Measurements from ENCODE around the gene ZNF280D. TPM values are rescaled to one million over a fixed set of nuclear protein-coding genes. Genes with fewer than 3 reads are reported as not detected.

Gene ZNF280D
- total and polyA plus RNA-seq, 3 donors from 2014 or later: 12.6 to 50.2 (median 48.6) TPM

- intact Hi-C loops (cut with DNase I; ENCODE audit: low total_unique reads): no loop called here
- Histone ChIP-seq H3K27me3 (no peaks in the 10 kb centered on the region), H3K4me3 (no peak overlapping the region), H3K9me3 (no peaks in the 10 kb centered on the region), H3K27ac (no peak overlapping the region), H3K4me1 (no peaks in the 10 kb centered on the region), H3K36me3 (ENCODE audit: low read depth, missing control alignments) (no peaks in the 10 kb centered on the region)
- no peak for DNase-seq
- no peak for TF ChIP-seq POLR2A (IDR thresholded peaks at IDR 0.05)
- no peak for TF ChIP-seq CTCF (IDR thresholded peaks at IDR 0.05)
- WGBS, 2 donors: 74 to 75% methylated on average over 3 of the region's 3 CpGs
Observed at GRCh38 chr15:56654624-56655023, 78.7 kb downstream of the ZNF280D start.

- Histone ChIP-seq H3K36me3 (ENCODE audit: low read depth, missing control alignments) (no peaks in the 10 kb centered on the region), H3K4me1 (no peaks in the 10 kb centered on the region), H3K9me3 (no peaks in the 10 kb centered on the region), H3K27ac (no peak overlapping the region), H3K4me3 (no peak overlapping the region), H3K27me3 (no peaks in the 10 kb centered on the region)
- WGBS, 2 donors: 78 to 83% methylated on average over 1 of the region's 1 CpG
- intact Hi-C loops (cut with DNase I; ENCODE audit: low total_unique reads): no loop called here
- TF ChIP-seq POLR2A (IDR thresholded peaks at IDR 0.05) (no peak), CTCF (IDR thresholded peaks at IDR 0.05) (no peak)
- no peak for DNase-seq
Observed at GRCh38 chr15:56654216-56654615, 79.1 kb downstream of the ZNF280D start.

GRCh38 chr15:56653787-56654186 lies 79.5 kb downstream of the ZNF280D start:
- DNase-seq: peak; percentile 18
- intact Hi-C loops (cut with DNase I; ENCODE audit: low total_unique reads): no loop called here
- WGBS, 2 donors: 59 to 70% methylated on average over 3 of the region's 3 CpGs

GRCh38 chr15:56653107-56653506 lies 80.2 kb downstream of the ZNF280D start:
- Histone ChIP-seq H3K4me3 (no peak overlapping the region), H3K27ac (peak overlapping the region in 1 of 2 donors; percentile 56), H3K4me1 (no peaks in the 10 kb centered on the region), H3K9me3 (no peaks in the 10 kb centered on the region), H3K36me3 (ENCODE audit: low read depth, missing control alignments) (no peaks in the 10 kb centered on the region), H3K27me3 (no peaks in the 10 kb centered on the region)
- DNase-seq: no peak
- no peak for TF ChIP-seq CTCF (IDR thresholded peaks at IDR 0.05)
- no peak for TF ChIP-seq POLR2A (IDR thresholded peaks at IDR 0.05)
- intact Hi-C loops (cut with DNase I; ENCODE audit: low total_unique reads): no loop called here

More at GRCh38 chr15:56653787-56654186, 79.5 kb downstream of the ZNF280D start:
- Histone ChIP-seq H3K4me3 (no peak overlapping the region), H3K9me3 (no peaks in the 10 kb centered on the region), H3K36me3 (ENCODE audit: low read depth, missing control alignments) (no peaks in the 10 kb centered on the region), H3K27me3 (no peaks in the 10 kb centered on the region), H3K4me1 (no peaks in the 10 kb centered on the region), H3K27ac (peak overlapping the region in 1 of 2 donors; percentile 56)
- TF ChIP-seq POLR2A (IDR thresholded peaks at IDR 0.05): no peak
- TF ChIP-seq CTCF (IDR thresholded peaks at IDR 0.05): no peak

GRCh38 chr15:56648311-56648710 lies 85.0 kb downstream of the ZNF280D start:
- no peaks in the 10 kb centered on the region for H3K4me1 ChIP-seq
- TF ChIP-seq CTCF (IDR thresholded peaks at IDR 0.05) (no peak), POLR2A (IDR thresholded peaks at IDR 0.05) (no peak)
- no peaks in the 10 kb centered on the region for H3K27me3 ChIP-seq
- H3K36me3 ChIP-seq (ENCODE audit: low read depth, missing control alignments): no peaks in the 10 kb centered on the region
- intact Hi-C loops (cut with DNase I; ENCODE audit: low total_unique reads): no loop called here
- H3K27ac ChIP-seq: no peak overlapping the region
- no peak for DNase-seq
- H3K4me3 ChIP-seq: no peak overlapping the region
- WGBS, 2 donors: 94 to 95% methylated on average over 2 of the region's 2 CpGs
- H3K9me3 ChIP-seq: no peaks in the 10 kb centered on the region
